HEK293 (cell line): ENCODE data around the gene GLTP.
"Not testable (repeated sequence)": the region's sequence is repeated elsewhere in the genome, so short reads cannot be mapped to it uniquely, and the experiment has no call there.

ENCODE experiments used
- CTCF ChIA-PET: fragments of 350-600 bp; formaldehyde crosslinking; extraction: SDS; loops from one replicate; lab custom pipeline; 2021; ENCODE audit warnings: antibody characterized with exemption; lab: Yijun Ruan, JAX
- POLR2A ChIA-PET: fragments of 300-600 bp; formaldehyde crosslinking; extraction: SDS; loops from one replicate; lab custom pipeline; 2020; ENCODE audit warnings: antibody characterized with exemption, inconsistent platforms; lab: Yijun Ruan, JAX
- H3K27ac ChIP-seq: fragments of 200-500 bp; sonication (Bioruptor generic); 2 replicates; pipeline ENCODE4 v1.5.1; 2014; ENCODE audit warnings: low read depth, low read length, control low read depth, inconsistent platforms; ENCODE audit errors: extremely low read depth
- H3K36me3 ChIP-seq, 2 experiments: fragments of 200-500 bp in 1 of 2; sonication (Bioruptor generic) in 1 of 2; 1 replicate in 1 of 2; 2 replicates in 1 of 2; pipeline ENCODE4 v1.5.1; 2014 to 2017; ENCODE audit warnings: inconsistent platforms in 2 of 2, low read length in 2 of 2; ENCODE audit not compliant: control insufficient read depth in 2 of 2, insufficient read depth in 1 of 2
- H3K4me1 ChIP-seq: fragments of 200-500 bp; sonication (Bioruptor generic); 2 replicates; pipeline ENCODE4 v1.5.1; 2014; ENCODE audit warnings: mild to moderate bottlenecking, low read length, inconsistent platforms; ENCODE audit not compliant: control insufficient read depth, insufficient read depth
- H3K4me3 ChIP-seq: 2 replicates; pipeline ENCODE4 v1.5.1; 2011; ENCODE audit warnings: low read depth, mild to moderate bottlenecking, control low read depth, low read length, moderate library complexity
- H3K9me3 ChIP-seq: fragments of 200-500 bp; sonication (Bioruptor generic); 2 replicates; pipeline ENCODE4 v1.5.1; 2014; ENCODE audit warnings: low read depth, low read length, inconsistent platforms; ENCODE audit not compliant: control insufficient read depth, insufficient read depth
- KLF16 ChIP-seq: fragments of 450-650 bp; formaldehyde crosslinking; IDR thresholded peaks from 2 replicates; pipeline ENCODE4 v1.5.1; 2017; ENCODE audit warnings: missing biosample characterization, missing genetic modification characterization
- REPIN1 ChIP-seq: fragments of 450-650 bp; formaldehyde crosslinking; IDR thresholded peaks from 2 replicates; pipeline ENCODE4 v1.5.1; 2017; ENCODE audit warnings: missing biosample characterization, missing genetic modification characterization, low read depth
- YY2 ChIP-seq: fragments of 450-650 bp; formaldehyde crosslinking; IDR thresholded peaks from 2 replicates; pipeline ENCODE4 v1.5.1; 2016; ENCODE audit warnings: missing biosample characterization, missing genetic modification characterization
- ZBTB17 ChIP-seq: fragments of 450-650 bp; formaldehyde crosslinking; IDR thresholded peaks from 2 replicates; pipeline ENCODE4 v1.5.1; 2016; ENCODE audit warnings: missing biosample characterization, missing genetic modification characterization
- ZBTB8A ChIP-seq: fragments of 450-650 bp; formaldehyde crosslinking; IDR thresholded peaks from 2 replicates; pipeline ENCODE4 v1.5.1; 2016; ENCODE audit warnings: missing biosample characterization, missing genetic modification characterization
- ZEB2 ChIP-seq: fragments of 450-650 bp; formaldehyde crosslinking; IDR thresholded peaks from 2 replicates; pipeline ENCODE4 v1.5.1; 2016; ENCODE audit warnings: missing biosample characterization, missing genetic modification characterization
- ZFP3 ChIP-seq: fragments of 450-650 bp; formaldehyde crosslinking; IDR thresholded peaks from 2 replicates; pipeline ENCODE4 v1.5.1; 2016; ENCODE audit warnings: low read depth, missing biosample characterization, missing genetic modification characterization
- ZFP69B ChIP-seq: fragments of 450-650 bp; formaldehyde crosslinking; IDR thresholded peaks from 2 replicates; pipeline ENCODE4 v1.5.1; 2016; ENCODE audit warnings: missing biosample characterization, missing genetic modification characterization
- ZNF133 ChIP-seq: fragments of 450-650 bp; formaldehyde crosslinking; IDR thresholded peaks from 2 replicates; pipeline ENCODE4 v1.5.1; 2016; ENCODE audit warnings: missing biosample characterization, missing genetic modification characterization
- ZNF157 ChIP-seq: fragments of 450-650 bp; formaldehyde crosslinking; IDR thresholded peaks from 2 replicates; pipeline ENCODE4 v1.5.1; 2016; ENCODE audit warnings: missing biosample characterization, missing genetic modification characterization
- ZNF221 ChIP-seq: fragments of 450-650 bp; formaldehyde crosslinking; IDR thresholded peaks from 2 replicates; pipeline ENCODE4 v1.5.1; 2017; ENCODE audit warnings: missing biosample characterization, missing genetic modification characterization, borderline replicate concordance
- ZNF239 ChIP-seq: fragments of 450-650 bp; formaldehyde crosslinking; IDR thresholded peaks from 2 replicates; pipeline ENCODE4 v1.5.1; 2016; ENCODE audit warnings: missing biosample characterization, missing genetic modification characterization
- ZNF394 ChIP-seq: fragments of 450-650 bp; formaldehyde crosslinking; IDR thresholded peaks from 2 replicates; pipeline ENCODE4 v1.5.1; 2016; ENCODE audit warnings: missing biosample characterization, missing genetic modification characterization, mild to moderate bottlenecking, moderate library complexity, borderline replicate concordance
- ZNF423 ChIP-seq: fragments of 450-650 bp; formaldehyde crosslinking; IDR thresholded peaks from 2 replicates; pipeline ENCODE4 v1.5.1; 2016; ENCODE audit warnings: missing biosample characterization, missing genetic modification characterization
- ZNF610 ChIP-seq: fragments of 450-650 bp; formaldehyde crosslinking; IDR thresholded peaks from 2 replicates; pipeline ENCODE4 v1.5.1; 2016; ENCODE audit warnings: missing biosample characterization, missing genetic modification characterization, borderline replicate concordance
- ZNF623 ChIP-seq: fragments of 450-650 bp; formaldehyde crosslinking; IDR thresholded peaks from 2 replicates; pipeline ENCODE4 v1.5.1; 2016; ENCODE audit warnings: missing biosample characterization, missing genetic modification characterization
- ZNF658 ChIP-seq: fragments of 450-650 bp; formaldehyde crosslinking; IDR thresholded peaks from 2 replicates; pipeline ENCODE4; 2016; ENCODE audit warnings: missing biosample characterization, missing genetic modification characterization
- ZNF670 ChIP-seq: fragments of 450-650 bp; formaldehyde crosslinking; IDR thresholded peaks from 2 replicates; pipeline ENCODE4 v1.5.1; 2016; ENCODE audit warnings: missing biosample characterization, missing genetic modification characterization, low read depth
- ZNF777 ChIP-seq: fragments of 450-650 bp; formaldehyde crosslinking; IDR thresholded peaks from 2 replicates; pipeline ENCODE4 v1.5.1; 2017; ENCODE audit warnings: missing biosample characterization, missing genetic modification characterization, borderline replicate concordance
- ZSCAN30 ChIP-seq: fragments of 450-650 bp; IDR thresholded peaks from 2 replicates; pipeline ENCODE4 v1.5.1; 2018; ENCODE audit warnings: missing biosample characterization, mild to moderate bottlenecking, missing genetic modification characterization, moderate library complexity
- TF ChIP-seq, protein P1 (sequence below): fragments of 450-650 bp; formaldehyde crosslinking; IDR thresholded peaks from 2 replicates; pipeline ENCODE4 v1.5.1; 2017; ENCODE audit warnings: missing biosample characterization, mild to moderate bottlenecking, missing genetic modification characterization, moderate library complexity

Gene GLTP

DNA sequence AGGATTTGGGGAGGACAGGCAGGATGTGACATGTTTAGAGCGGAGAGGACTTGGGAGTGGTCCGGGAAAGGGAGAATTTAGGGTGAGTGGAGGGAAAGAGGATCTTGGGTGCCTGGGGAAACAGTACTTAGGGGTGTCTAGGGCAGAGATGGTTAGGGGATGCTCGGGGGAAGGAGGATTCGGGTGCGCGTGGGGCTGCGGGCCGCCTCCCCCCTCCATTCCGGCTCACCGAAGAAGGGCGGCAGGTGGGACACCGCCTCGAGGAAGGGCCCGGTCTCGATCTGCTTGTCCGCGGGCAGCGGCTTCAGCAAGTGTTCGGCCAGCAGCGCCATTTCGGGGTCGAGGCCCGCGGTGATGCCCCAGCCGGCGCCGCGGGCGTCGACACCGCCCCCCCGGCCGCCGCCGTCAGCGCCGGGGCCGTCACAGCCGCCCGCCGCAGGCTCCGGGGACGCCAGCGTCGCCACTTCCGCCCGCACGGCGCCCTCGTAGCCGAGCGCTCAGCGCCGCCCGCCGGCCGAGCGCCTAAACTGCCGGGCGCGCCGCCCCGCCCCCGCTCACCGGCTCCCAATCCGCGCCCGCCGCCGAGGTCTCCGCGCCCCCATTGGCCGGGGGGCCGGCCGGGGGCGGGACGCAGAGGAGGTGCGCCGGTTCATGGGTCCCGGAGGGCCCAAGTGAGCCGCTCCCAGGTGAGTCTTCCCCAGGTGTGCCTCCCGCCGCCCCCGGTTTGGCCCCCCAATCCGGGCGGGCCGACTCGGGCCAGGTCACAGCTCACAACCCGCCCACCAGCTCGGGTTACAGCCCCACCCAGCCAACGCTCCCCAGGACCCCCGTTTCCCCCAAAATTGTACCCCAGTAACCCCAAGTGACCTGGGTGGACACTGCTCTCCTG is at the start of gene GLTP (continued):
- TF ChIP-seq ZFP69B (tag by site-specific recombination) (no peak), ZNF777 (tag by site-specific recombination) (peak; percentile 15; the same call in 1 of the 2 replicates), YY2 (tag by site-specific recombination) (0 out of 2 replicates have a peak, but pooled peaks have one; percentile 55), ZNF610 (peak; percentile 18; the same call in 1 of the 2 replicates), ZBTB17 (tag by site-specific recombination) (peak; percentile 24; the same call in 1 of the 2 replicates), REPIN1 (tag by site-specific recombination) (no peak), ZNF623 (tag by site-specific recombination) (0 out of 2 replicates have a peak, but pooled peaks have one; percentile 7), ZNF157 (peak; percentile 34; the same call in 1 of the 2 replicates), ZNF221 (tag by site-specific recombination) (no peak), ZEB2 (peak; percentile 22; the same call in 1 of the 2 replicates), ZNF394 (tag by site-specific recombination) (no peak), KLF16 (tag by site-specific recombination) (peak; percentile 67), ZNF670 (tag by site-specific recombination) (no peak), ZFP3 (tag by site-specific recombination) (no peak), ZBTB8A (tag by site-specific recombination) (peak; percentile 83), ZNF239 (no peak), ZNF658 (tag by site-specific recombination) (no peak), ZSCAN30 (tag by site-specific recombination) (no peak)
- TF ChIP-seq, protein P1, sequence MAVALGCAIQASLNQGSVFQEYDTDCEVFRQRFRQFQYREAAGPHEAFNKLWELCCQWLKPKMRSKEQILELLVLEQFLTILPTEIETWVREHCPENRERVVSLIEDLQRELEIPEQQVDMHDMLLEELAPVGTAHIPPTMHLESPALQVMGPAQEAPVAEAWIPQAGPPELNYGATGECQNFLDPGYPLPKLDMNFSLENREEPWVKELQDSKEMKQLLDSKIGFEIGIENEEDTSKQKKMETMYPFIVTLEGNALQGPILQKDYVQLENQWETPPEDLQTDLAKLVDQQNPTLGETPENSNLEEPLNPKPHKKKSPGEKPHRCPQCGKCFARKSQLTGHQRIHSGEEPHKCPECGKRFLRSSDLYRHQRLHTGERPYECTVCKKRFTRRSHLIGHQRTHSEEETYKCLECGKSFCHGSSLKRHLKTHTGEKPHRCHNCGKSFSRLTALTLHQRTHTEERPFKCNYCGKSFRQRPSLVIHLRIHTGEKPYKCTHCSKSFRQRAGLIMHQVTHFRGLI (tag by site-specific recombination): no peak; the same call in 1 of the 2 replicates

DNA sequence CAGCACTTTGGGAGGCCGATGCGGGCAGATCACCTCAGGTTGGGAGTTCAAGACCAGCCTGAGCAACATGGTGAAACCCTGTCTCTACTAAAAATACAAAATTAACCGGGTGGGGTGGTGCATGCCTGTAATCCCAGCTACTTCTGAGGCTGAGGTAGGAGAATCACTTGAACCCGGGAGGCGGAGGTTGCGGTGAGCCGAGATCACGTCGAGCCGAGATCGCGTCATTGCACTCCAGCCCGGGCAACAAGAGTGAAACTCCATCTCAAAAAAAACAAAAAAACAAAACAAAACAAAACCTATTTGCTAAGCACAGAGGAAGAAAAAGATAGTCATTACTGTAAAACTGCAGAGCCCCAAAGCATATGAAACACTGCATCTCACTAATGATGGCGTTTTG is 49.0 kb upstream of the GLTP start:
- peaks cover 12 to 51% of the 10 kb centered on the region in 2 experiments for H3K36me3 ChIP-seq
- POLR2A ChIA-PET, H3K9me3 ChIP-seq, H3K4me1 ChIP-seq, H3K4me3 ChIP-seq, H3K27ac ChIP-seq: not testable (repeated sequence)
- CTCF ChIA-PET: interaction anchor here (0.8 to 3.7 kb wide), 3 partner anchors 22 to 75 kb away, joined by 3 to 27 read pairs (median 3); no protein-coding TSS in a partner anchor

DNA sequence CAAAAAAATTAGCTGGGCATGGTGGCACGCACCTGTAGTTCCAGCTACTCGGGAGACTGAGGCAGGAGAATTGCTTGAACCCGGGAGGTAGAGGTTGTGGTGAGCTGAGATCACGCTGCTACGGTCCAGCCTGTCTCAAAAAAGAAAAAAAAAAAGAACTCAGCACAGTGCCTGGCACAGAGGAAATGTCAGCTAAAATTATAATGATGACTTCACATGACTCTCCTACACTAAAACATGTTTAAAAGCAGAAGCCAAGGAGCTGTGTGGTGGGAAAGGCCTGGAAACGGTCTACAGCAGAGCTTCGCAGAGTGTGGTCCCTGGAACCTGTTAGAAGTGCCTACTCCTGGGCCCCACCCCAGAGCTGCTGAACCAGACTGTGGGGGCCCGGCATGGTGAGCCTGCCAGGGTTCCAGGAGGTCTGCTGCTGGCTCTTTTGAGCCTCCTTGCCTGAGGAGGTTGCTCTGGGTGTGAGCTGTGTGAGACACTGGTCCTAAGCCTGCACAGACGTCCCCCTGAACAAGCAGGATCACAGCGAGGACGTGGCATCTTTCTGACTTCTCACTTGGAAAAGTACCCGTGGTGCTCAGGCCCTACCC is 47.8 kb upstream of the GLTP start:
- CTCF ChIA-PET: interaction anchor here (0.6 to 3.7 kb wide), 11 partner anchors 18 to 83 kb away, joined by 3 to 27 read pairs (median 4); no protein-coding TSS in a partner anchor
- no peaks in the 10 kb centered on the region for H3K4me1 ChIP-seq
- peaks cover 6 to 42% of the 10 kb centered on the region in 2 experiments for H3K36me3 ChIP-seq
- POLR2A ChIA-PET: interaction anchor here (0.7 kb wide), 1 partner anchor 45 kb away, joined by 4 read pairs; no protein-coding TSS in a partner anchor
- H3K4me3 ChIP-seq: no peak overlapping the region
- H3K9me3 ChIP-seq: no peaks in the 10 kb centered on the region
- H3K27ac ChIP-seq: no peak overlapping the region
- TF ChIP-seq ZNF423 (tag by site-specific recombination) (no peak), ZNF133 (no peak)
